CD1c-positive myeloid dendritic cell (primary cell): ENCODE results near the gene ATP10A.

Experiments used
- DNase-seq: peaks from one replicate; pipeline ENCODE4 v3.0.0-alpha.2; 2016; ENCODE audit errors: extremely low spot score

The ATP10A gene

DNA sequence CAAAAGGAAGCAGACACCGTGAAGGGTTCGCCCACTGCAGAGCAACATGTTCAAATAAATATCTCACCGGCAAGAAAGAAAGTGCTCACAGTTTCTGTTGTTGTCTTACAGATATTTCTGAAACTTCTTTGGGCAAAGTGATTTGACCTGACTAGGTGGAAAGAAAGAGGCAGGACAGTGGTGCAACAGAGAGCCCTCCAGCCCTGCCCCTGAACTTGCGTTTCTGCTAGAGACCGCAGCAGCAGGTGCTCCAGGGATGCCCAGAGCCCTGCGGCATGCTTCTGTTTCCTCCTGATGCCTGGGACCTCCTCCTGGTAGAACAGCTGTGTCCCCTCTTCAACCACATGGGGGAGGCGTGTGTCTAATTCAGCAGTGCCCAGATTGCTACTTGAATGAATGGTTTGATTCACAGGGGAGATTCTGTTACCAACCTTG is 123.4 kb downstream of the ATP10A start:
- peak; percentile 21 for DNase-seq

- DNase-seq: peak; percentile 53
These were observed 124.8 kb downstream of the ATP10A start for GRCh38 chr15:25738171-25738965.

GRCh38 chr15:25737218-25737643 is 125.9 kb downstream of the ATP10A start:
- DNase-seq: no peak

DNA sequence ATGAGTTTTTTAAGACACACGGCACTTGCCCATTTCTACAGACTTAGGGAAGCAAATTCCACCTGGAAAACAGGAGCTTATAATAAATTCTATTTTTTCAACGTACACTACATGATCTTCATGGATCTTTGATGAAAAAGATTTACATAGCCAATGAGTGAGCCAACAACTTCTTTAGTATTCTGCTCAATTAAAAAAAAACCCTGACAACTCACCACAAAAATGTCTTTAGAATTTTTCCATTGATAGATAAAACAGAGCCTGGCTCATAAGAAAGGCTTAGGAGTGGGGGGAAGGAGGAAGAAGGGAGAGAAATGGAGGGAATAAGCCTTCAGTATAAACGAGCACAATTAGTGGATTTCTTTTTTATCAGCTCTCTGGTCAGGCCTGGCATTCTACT is 126.7 kb downstream of the ATP10A start:
- no peak for DNase-seq

- no peak for DNase-seq
These were observed 127.4 kb downstream of the ATP10A start for GRCh38 chr15:25735550-25736384.

GRCh38 chr15:25734680-25735355 is 128.3 kb downstream of the ATP10A start:
- DNase-seq: no peak

DNA sequence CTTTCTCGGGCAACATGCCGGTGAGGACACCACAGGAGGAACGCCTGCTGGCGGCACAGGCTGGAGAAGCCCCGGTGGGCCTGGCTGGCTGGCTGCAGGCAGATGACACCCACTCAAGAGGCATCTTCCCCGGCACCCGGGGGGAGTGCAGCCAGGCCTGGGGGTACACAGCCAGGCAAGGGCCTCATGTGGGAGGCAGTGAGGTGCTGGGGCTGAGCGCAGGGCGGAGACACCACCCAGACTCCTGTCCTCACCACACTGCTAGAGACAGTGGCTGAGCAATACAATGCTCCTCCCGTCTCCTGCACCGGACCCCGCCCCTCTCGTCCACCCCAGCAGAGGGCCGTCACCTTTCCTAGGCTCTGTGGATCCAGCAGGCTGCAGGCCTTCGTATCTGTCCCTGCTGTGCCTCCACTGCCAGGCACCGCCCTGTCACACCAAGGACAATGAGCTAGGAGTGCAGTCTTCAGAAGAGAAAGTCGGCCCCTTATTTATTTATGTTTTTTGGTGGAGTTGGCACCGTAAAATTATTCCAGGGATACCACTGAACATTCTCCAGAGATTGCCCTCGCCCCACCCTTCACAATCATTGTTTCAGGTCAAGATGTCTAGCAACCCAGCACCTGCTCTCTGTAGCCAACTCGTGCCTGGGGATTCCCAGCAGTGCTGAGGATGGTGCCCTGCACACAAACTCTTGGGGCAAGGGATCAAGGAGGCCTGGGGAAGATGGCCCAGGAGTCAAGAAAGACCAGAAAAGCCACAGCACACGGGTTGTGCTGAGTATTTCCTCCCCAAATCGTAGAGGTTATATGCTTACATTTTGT is 129.1 kb downstream of the ATP10A start:
- DNase-seq: no peak

- no peak for DNase-seq
These were observed 129.9 kb downstream of the ATP10A start for GRCh38 chr15:25733036-25733855.

DNA sequence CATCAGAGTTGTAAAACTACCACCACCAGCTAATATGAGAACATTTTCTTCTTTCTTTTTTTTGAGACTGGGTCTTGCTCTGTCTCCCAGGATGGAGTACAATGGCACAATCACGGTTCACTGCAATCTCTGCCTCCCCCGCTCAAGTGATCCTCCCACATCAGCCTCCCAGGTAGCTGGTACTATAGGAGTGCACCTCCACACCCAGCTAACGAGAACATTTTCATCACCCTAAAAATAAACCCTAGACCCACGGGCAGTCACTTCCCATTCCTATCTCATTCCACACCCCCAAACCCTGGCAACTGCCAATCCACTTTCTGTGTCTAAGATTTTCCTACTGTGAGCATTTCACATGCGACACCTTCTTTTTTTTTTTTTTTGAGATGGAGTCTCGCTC is 130.9 kb downstream of the ATP10A start:
- DNase-seq: no peak

- no peak for DNase-seq
These were observed 131.7 kb downstream of the ATP10A start for GRCh38 chr15:25731411-25731810.

DNA sequence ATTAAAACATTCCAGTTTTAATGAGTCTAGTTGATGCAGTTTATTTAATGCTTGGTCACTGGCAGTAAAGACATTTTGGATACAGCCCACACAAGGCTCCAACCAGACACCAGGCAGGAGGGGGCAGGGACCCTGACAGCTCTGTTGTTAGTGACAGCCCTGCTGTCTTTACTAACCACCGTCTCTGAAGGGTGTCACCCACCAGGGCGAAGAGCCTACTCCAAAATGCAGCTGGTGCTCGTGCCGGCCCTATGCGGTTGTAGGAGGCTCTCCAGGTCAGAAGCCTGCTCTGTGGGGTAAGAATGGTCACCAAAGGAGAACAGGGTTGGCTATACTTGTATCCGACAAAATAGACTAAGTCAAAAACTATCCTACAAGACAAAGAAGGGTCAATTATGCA is 132.2 kb downstream of the ATP10A start:
- no peak for DNase-seq

GRCh38 chr15:25728816-25729215 is 134.3 kb downstream of the ATP10A start:
- no peak for DNase-seq

GRCh38 chr15:25727867-25728600 is 135.1 kb downstream of the ATP10A start:
- no peak for DNase-seq

DNA sequence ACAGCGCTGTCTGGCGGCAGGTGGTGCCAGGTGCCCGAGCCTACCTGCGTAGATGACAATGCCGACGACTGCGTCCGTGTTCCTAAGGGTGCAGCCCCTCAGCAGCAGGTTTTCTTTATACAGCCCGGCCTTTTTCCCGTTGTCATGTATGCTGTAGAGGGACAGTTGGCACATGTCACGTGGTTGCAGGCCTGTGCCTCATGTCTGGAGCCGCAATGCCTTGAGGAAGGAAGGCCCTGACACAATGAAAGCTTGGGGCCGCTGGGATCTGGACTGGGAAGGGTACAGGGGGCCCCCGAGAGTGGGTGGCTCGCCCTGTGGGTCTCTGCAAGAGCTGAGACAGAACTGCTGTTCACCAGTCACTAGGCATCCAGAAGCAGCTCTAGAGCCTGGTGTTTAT is 136.0 kb downstream of the ATP10A start:
- DNase-seq: no peak

DNA sequence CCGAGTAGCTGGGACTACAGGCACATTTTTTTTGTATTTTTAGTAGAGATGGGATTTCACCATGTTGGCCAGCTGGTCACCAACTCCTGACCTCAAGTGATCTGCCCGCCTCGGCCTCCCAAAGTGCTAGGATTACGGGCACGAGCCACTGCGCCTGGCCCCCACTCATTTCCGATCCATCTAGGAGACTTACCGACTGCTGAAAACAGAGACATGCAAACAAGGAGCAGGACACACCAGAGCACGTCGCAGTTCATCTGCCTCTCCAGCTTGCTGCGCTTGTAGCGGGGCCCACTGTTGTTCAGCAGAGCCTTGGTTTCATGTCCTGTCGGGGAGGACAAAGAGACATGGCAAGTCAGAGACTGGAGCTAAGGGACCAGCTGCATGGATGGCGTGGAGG is 137.4 kb downstream of the ATP10A start:
- no peak for DNase-seq

DNA sequence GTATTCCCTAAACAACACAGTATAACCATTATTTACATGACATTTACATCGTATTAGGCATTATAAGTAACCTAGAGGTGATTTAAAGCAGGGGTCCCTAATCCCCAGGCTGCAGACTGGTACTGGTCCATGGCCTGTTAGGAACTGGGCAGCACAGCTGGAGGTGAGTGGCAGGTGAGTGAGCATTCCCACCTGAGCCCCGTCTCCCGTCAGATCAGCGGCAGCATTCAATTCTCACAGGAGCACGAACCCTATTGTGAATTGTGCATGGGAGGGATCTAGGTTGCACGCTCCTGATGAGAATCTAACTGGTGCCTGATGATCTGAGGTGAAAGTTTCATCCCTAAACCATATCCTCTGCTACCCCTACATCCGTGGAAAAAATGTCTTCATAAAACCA is 138.2 kb downstream of the ATP10A start:
- DNase-seq: no peak

GRCh38 chr15:25721605-25721955 is 141.5 kb downstream of the ATP10A start:
- no peak for DNase-seq

GRCh38 chr15:25719101-25719985 is 143.8 kb downstream of the ATP10A start:
- DNase-seq: no peak

DNA sequence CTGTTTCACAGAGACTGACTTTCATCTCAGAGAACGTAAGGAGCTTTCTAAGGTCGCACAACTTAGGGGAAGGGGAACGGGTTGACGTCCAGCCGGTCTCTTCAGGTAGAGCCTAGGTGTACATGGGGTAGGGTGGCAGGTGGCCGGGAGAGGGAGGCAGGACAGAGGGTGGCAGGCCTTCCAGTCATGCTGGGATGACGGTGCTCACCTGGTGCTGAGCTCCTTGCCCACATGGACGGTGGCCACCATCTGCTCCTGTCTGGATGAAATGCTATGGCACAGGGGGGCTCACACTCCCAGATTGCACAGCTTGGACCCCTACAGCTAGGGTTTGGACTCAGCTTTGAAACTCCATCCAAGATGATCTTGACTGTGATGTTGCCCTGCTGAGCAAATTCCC is 144.5 kb downstream of the ATP10A start:
- DNase-seq: no peak
